DMS53 treated with DMSO at 0.1 percent for 48 hours (cell line): ENCODE measurements around the gene CRABP1.

ENCODE experiments used
- DNase-seq: peaks from one replicate; lab custom pipeline; 2025; ENCODE audit not compliant: unreplicated experiment; lab: John Stamatoyannopoulos, UW

CRABP1 gene

DNA sequence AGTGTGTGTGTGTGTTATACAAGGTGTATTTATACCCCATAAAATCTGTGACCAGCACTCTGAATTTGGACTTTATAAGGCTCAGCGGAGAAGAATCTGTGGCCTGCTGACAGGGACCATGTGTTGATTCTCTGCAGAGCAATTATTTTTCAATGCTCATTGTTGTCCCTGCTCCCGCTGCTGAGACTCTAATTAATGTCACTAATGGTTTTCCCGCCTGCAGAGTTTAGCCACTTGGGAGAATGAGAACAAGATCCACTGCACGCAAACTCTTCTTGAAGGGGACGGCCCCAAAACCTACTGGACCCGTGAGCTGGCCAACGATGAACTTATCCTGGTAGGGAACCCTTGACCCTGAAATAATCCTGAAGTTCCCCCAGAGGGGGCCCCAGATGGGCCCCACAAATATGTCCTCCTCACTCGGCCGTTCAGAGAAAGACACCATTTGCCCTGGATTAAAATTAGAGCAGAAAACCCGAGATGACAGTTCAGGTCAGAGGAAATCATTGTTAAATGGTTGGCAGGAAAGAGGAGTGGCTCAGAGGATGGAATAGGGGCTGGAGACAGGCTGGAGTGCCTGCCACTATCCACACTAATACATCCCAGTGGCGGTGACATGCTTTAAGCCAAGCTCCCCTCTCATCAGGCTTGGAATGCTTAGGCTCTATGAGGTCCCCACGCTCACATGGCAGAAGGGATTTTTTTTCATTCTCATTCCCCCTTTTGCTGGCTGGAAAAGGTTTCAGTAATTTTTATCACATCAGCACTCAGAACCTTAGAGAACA is 3.3 kb downstream of the CRABP1 start:
- DNase-seq = no peak

DNA sequence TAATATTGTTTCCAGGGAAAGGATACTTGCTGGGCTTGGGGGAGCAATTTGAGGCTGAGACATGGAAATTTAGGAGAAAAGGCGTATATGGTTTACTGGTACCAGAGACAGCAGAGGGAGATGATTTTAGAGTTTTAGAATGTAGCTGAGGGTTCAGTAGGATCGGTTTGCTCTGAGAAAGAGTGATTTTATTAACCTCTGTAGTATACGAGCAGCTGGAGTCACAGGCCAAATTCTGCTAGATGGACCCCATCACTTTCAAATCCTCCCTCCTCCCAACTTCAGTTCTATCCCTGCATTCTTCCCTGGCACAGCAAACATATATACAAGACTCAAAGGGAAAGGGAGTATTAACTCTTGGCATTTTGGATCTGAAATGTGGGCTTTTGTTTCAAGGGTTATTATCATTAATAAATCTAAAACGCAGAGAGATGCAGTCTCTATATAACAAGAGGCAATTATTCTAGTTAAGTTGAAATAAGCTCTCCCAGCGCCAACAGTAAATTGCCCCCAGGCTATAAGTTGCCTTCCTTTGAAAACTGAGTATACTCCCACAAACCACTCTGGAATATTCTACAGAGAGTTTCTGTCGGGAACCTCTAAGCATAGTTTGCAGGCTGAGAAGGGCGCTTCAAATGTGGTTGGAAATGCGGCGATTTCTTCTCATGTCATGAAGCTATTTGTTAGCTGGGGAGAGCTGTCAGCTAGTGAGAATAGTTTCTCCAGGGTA is 5.4 kb downstream of the CRABP1 start:
- DNase-seq = no peak

DNA sequence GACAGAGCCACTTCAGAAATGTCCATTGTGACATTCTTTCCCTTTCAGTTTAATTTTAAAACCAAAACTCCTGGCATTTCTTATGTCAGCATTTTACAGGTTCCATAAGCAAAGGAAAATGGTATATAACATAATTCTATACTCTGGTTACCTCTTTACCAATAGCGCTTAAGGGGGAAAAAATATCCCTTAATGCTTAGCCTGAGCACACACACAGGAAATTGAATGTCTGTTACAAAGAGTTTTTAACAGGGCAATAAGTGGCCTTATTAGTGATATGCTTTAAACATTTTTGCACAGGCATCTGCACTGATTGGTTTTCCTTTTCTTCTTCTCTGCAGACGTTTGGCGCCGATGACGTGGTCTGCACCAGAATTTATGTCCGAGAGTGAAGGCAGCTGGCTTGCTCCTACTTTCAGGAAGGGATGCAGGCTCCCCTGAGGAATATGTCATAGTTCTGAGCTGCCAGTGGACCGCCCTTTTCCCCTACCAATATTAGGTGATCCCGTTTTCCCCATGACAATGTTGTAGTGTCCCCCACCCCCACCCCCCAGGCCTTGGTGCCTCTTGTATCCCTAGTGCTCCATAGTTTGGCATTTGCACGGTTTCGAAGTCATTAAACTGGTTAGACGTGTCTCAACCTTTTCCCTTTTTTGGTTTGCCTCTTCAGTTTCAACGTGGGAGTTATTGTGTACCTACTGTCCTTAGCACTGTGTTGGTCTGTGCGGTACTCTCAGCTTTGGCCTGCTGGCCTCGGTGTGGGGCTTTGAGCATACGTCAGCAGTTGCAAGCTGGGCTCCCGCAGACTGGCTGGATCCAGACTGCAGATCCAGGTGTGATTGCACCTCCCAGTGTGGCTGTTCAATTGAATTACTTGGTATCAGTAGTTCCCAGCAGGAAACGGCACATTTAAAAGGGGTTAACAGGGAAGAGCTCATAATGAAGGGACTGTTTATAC is 7.7 kb downstream of the CRABP1 start:
- no peak for DNase-seq

DNA sequence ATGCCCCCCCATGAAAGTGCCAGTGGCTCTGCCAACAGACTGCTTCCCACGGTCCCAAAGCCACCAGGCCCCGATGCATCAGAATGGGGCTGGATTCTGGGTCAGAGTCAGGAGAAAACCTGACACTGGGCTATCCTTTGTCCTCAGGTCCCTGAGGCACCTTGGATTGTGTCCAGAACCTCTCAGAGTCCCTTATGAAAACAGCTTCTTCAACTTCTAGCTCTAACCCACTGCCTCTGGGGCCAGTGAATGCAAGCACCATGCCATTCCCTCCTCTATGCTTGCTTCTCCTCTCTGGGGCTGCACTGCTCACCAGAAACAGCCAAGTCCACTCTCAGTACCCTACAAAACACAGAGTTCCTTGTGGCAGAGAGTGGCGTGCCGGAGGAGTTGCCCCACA is 9.9 kb downstream of the CRABP1 start:
- no peak for DNase-seq

DNA sequence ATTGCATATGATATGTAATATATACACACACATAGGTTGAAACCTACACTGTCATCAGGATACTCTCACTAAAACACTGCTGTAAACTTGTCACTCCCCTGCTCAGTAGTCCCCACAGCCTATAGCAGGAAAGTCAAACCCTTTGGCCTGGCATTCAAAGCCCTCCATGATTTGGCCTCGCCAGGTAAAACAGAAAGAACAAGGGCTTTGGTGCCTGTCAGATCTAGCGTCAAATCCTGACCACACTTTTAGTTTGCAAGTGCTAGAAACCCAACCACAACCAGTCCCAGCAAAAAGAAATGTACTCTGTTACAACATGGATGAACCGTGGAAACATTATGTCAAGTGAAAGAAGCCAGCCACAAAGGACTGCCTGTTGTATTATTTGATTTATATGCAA is 11.4 kb downstream of the CRABP1 start:
- DNase-seq = no peak

DNA sequence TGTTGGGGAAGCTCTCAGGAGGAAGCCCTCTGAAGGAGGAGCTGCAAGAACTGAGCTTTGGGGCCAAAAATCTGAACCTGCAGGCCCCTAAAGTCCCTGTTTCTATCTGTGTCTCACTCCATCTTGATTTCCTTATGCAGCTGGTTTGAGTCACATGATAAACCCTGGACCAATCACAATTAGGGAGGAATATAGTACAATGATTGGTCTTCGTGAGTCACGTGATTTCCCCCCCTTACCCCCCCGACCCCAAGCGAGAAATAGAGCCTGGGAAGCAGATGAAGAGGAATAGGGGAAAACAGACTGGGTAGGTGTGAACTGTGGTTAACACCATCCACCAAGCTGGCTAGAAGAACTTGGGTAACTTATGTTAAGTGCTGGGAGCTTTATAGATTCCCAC is 12.9 kb downstream of the CRABP1 start:
- DNase-seq = no peak

DNA sequence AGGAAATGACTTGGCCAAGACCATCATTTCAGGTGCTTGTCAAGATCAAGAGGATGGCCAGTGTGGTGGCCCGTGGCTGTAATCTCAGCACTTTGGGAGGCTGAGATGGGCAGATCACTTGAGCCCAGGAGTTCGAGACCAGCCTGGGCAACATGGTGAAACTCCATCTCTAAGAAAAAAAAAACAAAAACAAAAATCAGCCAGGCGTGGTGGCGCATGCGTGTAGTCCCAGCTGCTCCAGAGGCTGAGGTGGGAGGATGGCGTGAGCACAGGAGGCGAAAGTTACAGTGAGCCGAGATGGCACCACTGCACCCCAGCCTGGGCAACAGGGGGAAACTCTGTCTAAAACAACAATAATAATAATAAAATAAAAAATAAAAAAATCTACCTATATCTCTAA is 15.0 kb downstream of the CRABP1 start:
- DNase-seq = no peak

DNA sequence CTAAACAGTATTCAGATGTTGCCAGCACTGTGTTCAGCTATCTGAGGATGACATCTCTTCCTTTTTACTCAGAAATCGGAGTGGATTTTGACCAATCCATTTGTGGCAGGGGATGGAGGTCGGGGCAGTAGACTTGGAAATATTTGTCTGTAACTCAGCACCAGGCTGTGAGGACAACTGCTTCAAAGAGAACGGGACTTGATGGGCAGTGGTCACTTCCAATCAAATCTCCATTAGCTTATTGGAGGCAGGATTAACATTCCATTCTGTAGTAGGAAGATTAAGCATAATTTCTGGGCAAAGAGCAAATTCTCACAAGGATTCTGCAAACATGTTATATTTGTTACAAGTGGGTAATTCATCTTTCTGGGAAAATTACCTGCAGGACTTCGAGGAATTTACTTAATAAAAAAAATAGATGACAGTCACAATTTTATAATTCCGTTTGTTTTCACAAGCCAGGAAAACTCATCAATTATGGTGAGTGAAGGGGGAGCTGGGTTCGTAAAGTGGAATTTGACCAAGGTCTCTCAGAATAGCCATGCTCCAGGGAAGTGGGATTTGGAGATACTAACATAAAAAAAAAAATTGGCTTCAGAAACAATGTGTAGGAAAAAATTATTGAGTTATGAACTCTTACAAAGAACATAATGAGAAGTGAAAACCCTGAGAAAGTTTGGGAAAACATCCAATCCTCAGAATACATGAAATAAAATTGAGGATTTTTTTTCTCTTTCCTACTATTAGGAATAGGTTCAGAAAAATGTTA is 18.1 kb downstream of the CRABP1 start:
- no peak for DNase-seq

DNA sequence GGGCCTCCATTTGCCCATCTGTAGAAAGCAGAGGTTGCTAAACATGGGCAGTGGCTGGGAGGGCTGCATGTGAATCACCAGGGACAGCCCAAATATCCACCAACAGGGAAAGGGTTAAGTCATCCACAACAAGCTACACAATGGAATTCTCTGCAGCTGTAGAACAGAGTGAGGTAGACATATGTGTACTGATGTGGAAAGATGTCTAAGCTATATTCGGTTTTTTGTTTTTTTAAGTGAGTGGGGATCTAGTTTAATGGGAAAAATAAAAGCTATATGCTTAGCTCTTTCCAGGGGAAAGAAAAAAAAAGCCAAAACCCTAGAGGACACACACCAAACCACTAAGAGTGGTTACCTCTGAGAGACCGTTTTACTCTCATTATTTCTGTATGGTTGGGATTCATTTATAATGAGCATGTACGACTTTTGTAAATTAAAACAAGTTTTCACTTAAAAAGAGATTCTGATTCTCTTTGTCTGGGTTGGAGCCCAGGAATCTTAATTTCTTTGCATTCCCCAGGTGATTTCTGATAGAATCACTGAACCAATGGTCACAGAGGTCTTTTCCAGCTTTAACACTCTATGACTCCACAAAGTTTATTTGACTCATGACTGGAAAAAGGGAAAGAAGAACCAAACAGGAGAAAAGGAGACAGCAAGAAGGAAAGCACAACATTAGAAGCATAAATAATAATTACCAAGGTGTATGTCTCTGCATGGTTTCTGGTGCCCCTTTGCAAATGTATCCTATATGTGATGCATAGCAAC is 19.1 kb downstream of the CRABP1 start:
- DNase-seq = no peak

DNA sequence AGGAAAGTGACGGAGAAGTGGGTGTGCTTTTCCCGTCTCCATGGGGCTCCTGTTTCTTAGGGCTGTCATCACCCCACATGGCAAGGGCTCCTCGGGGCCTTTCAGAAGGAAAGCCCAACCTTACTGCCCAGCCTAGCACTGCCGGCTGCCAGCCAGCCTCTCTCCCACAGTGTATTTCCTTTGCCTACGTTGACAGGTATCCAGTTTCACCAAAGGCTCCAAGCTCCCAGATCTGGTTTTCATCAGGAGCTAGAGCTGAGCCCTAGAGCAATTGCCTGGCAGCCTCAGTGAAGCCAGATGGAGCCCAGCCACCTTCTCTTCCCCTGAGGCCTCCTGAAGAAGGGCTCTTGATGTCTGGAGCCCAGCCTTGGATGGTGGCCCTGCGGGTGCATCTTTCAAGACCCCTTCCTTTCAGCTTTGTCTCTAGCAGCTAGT is 20.2 kb downstream of the CRABP1 start:
- DNase-seq = no peak

DNA sequence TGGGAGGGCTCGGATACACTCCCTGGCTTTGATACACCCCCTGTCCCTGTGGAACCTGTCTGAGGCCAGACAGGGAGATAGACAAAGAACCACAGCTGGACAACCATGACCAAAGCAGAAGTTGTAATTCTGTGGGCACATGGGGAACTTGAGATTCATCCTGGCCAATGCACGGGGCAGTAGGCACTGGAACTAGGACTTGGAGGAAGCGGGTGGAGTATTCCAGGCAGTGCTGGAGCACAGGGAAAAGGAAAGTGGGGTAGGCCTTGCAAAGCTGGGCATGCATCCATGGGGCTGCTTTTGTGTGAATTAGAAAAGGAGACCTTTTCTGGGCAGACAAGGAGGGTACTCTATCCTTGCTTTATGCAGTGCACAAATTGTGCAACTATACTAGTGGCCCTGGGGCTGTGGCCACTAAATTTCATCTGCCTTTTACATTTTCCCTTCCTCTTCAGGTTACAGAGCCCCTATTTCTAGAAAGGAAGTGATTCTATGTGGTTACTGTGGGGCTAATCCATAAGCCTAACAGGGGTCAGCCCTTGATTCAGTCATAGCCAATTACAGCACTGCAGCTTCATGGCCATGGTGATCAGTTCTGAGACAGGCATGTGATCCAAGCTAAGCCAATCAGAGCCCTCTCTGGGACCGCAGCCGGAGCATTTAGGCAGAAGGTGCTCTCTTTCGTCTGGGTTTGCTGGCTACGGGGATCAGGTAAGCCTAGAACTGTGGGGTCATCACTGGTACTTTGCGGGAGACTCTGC is 21.0 kb downstream of the CRABP1 start:
- no peak for DNase-seq

DNA sequence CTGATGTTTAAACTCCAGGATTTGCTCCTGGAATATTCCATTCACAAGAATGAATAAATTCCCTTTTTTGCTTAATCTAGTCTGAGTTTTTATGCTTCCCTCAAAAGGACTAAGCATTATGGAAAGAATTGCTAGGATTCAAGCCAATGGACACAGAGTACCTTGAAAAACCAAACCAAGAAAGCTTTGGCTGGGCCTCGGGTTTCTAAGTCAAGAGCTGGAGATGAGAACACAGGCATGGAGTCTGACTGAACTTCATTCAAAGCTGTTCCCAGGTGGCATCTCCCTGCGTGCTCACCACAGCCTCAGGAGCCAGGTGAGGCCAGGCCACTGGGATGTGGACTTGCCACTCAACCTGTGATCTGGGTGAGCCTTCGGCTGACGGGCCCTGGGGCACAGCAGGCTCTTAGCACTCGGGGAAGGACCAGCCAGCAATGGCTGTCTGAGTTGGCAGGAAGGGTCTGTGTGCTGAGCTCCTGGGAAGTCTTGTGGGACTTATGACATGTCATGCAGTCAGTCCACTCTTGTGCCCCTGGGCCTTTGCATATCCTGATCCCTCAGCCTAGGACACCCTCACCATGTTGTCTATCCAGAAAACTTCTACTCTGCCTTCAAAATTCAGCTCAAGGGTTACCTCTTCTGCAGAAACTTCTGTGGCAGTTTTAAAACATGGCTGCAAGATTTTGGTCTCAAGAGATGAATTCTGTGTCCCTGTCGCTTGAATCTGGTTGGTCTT is 21.8 kb downstream of the CRABP1 start:
- no peak for DNase-seq

DNA sequence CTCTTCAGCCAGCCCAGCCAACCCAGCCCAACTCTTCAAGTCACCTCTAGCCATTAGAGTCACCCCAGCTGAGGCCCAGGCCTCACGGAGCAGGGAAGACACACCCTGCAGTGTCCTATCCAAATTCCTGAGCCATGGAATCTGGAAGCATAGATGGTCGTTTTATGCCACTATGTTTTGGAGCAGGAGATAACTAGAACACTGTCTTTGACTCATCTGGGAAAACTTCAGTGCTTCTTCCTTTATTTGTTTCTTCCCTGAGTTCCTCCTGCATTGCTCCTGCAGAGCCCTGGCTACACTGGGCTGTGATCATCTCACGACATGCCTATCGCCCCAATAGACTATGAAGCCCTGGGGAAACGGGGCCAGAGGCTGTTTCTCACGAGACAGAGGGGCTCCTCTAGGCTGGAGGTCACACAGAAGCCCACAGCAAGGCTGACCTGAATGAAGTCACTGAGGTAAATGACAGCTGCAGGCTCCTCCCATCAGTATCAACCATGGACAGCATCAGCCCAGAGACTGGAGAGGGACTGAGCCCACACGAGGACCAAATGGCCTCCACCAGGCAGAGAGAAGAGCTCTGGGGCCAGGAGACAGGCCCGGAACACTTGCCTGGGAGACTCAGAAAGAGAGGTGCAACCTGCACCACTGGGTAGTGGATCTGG is 22.7 kb downstream of the CRABP1 start:
- DNase-seq = no peak

DNA sequence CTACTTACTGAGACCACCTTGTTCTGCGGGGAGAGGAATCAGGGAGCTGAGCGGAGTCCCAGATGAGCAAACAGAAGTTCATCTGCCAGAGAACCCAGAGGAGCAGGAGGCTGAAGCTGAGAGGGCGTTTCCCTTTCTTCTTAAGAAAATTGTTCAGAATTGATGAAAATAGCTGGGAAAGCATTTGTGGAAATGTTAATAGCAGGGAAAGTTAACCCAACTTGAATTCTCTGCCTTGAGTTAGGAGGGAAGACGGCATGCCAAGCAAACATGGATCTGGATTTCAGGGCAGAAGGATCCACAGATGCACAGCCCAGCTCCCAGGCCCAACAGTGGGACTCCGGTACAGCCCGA is 23.2 kb downstream of the CRABP1 start:
- no peak for DNase-seq

DNA sequence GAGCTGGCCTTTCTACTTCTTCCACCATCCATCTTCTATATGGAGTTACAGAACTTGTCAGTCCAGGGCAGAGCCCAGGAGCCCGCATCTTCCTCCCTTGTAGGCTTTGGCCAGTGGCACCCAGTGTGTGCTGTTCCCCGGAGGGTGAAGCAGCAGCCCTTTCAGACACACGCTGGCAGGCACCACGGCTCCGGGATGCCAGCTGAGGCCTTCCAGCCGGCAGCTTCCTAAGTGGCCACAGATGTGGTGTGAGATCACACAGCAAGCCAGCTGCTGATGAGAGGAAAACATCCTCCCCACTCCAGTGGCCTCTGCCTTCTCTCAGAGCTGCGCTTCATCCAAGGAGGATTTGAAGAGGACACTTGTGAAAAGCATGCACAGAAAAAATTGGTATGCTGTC is 24.1 kb downstream of the CRABP1 start:
- no peak for DNase-seq

DNA sequence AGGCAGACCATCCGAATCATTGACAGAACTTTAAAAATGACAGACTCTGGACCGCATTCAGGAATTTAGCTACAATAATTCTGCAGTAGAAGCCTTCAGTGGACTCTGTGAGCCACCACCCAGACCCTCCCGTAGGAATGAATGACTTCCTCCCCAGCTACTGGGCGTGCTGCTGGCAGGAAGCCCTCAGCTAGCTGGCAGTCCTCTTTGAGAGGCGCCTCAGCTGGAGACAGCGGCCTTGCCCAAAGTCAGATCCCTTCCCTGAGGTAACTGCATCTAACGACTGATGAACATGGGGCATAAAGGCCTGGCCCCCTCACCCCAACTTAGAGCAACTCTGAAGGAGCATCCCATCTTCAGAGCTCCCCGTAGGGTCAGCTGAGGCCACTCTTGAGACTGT is 25.8 kb downstream of the CRABP1 start:
- no peak for DNase-seq

DNA sequence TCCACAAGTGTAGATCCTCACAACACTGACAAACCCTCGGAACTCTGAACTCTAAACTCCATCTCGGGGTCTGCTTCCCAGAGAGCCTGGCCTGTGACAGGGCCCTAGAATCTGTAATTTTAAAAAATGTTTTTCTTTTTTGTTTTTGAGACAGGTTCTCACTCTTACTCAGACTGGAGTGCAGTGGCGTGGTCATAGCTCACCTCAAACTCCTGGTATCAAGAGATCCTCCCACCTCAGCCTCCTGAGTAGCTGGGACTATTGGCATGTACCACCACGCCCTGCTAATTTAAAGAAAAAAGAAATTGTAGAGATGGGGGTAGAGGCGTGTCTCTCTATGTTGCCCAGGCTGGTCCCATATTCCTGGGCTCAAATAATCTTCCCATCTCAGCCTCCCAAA is 26.2 kb downstream of the CRABP1 start:
- no peak for DNase-seq

DNA sequence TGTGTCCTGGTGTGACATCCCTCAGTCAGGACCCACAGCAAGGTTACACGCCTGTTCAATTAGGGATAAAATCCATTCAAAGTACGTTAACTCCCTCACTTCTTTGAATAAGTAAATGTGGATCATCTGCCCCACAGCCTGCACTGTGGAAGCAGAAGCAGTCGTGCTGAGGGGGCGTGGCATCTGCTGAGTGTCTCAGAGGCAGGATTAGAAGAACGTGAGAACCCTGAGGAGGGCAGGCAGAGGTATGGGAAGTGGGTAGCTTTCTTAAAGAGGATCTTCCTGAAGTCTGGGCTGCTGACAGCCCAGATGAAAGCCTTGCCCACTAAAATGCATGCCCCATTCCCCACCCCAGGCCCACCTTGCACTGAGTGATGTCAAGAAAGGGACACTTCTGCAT is 28.5 kb downstream of the CRABP1 start:
- DNase-seq = no peak
